Stimulated activated CD8-positive, alpha-beta memory T cell treated with anti-CD3 and anti-CD28 coated beads, Interleukin-4, amount 100 ng/mL, for 48 hours (primary cell): ENCODE measurements around the gene TCF12.

Experiments used
- DNase-seq: peaks from one replicate; pipeline ENCODE4 v3.0.0-alpha.2; 2020

The TCF12 gene

DNA sequence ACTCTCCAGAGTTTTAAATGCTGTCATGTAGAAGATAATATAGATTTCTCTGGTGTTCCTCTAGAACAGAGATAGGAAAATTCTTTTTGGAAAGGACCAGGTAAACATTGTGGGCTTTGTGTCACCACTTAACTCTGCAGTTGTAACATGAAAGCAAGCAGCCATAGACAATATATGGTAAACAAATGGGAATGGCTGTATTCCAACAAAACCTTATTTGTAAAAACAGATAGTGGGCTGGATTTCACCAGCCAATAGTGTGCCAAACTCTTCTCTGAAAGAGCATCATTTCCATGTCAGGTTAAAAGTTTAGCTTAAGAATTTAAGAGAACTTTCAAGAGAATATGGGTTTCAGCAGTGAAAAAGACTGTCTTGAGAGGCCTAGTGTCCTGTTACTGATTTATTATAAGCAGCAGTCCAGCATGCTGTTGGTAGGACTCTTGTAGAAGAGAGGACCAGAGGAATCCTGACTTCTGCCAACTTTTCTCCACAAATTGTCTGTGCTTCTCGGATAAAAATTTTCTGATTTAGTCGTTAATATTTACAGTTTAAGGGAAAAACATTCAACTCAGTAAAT lies 107.7 kb downstream of the TCF12 start:
- no peak for DNase-seq

DNA sequence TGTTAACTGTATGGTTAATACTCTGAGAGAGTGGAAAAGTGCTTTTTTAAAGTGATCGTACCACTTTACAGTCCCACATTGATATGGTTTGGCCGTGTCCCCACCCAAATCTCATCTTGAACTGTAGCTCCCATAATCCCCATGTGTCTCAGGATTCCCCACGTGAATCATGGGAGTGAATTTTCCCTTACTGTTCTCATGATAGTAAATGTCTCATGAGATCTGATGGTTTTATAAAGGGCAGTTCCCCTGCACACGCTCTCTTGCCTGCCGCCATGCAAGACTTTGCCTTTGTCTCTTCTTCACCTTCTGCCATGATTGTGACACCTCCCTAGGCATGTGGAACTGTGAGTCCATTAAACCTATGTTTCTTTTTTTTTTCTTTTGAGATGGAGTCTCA lies 109.2 kb downstream of the TCF12 start:
- no peak for DNase-seq

DNA sequence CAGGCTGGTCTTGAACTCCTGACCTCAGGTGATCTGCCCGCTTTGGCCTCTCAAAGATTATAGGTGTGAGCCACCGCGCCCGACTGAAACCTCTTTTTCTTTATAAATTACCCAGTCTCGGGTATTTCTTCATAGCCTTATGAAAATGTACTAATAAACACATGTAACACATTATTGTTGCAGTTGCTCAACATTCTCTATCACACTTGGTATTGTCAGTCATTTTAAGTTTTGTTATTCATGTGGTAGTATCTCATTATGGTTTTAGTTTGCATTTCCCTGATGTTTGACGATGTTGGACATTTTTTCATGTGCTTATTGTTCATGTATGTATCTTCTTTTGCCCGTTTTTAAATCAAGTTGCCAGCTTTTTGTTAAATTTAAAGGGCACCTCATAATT lies 109.7 kb downstream of the TCF12 start:
- DNase-seq, result no peak

DNA sequence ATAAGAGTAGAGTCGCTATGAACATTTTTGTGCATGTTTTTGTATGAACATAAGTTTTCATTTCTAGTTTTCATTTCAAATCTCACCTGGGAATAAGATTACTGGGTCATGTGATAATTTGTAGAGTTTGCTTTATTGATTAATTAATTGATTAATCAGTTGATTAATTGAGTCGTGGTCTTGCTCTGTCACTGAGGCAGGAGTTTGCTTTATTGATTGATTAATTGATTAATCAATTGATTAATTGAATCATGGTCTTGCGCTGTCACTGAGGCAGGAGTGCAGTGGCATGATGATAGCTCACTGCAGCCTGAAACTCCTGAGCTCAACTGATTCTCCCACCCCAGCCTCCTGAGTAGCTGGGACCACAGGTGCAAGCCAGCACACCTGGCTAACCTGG lies 111.6 kb downstream of the TCF12 start:
- no peak for DNase-seq

DNA sequence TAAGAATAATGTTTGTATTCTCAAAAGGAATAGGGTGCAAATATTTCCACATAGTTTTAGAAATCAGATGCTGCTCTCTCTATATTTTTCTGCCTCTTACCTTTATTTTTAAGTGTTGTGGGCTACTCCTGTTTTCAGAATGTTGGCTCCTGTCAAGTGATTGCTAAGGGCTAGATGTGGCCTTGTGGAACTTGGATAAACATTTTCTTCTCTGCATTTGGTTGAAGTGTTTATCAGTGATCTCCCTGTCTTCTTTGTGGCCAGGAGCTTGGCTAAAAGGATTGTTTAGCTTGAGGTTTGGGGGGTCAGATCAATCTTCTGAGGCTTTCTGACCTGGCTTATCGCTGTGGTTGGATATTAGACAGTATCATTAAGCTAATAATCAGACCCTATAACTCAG lies 112.6 kb downstream of the TCF12 start:
- no peak for DNase-seq

DNA sequence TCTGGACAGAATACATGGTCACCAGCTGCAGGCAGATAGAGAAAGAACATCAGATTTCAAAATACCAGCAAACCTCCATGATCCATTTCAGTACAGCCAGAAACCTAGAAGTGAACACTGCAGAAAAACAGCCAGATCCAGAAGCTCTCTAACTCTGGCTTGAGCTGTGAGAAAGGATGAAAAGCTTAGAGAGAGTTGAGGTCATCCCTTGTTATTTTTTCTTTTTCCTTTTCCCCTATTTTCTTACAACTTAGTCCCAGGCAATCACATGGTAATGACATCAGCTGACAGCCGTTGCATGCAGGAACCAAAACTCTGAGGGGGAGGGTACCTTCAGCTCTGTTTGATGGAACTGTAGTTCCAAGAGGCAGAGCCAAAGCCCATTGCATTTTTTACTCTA lies 113.2 kb downstream of the TCF12 start:
- no peak for DNase-seq

DNA sequence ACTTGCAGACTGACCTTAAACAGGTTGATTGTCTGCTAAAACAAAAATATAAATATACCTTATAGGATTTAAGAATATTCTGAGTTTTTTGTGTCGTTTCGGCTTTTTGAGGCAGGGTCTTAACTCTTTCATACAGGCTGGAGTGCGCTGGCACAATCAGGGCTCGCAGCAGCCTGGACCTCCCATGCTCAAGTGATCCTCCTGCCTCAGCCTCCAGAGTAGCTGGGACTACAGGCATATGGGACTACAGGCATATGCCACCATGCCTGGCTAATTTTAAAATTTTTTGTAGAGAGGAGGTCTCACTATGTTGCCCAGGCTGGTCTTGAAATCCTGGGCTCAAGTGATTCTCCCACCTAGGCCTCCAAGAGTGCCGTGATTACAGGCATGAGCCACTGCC lies 113.9 kb downstream of the TCF12 start:
- DNase-seq, result no peak

DNA sequence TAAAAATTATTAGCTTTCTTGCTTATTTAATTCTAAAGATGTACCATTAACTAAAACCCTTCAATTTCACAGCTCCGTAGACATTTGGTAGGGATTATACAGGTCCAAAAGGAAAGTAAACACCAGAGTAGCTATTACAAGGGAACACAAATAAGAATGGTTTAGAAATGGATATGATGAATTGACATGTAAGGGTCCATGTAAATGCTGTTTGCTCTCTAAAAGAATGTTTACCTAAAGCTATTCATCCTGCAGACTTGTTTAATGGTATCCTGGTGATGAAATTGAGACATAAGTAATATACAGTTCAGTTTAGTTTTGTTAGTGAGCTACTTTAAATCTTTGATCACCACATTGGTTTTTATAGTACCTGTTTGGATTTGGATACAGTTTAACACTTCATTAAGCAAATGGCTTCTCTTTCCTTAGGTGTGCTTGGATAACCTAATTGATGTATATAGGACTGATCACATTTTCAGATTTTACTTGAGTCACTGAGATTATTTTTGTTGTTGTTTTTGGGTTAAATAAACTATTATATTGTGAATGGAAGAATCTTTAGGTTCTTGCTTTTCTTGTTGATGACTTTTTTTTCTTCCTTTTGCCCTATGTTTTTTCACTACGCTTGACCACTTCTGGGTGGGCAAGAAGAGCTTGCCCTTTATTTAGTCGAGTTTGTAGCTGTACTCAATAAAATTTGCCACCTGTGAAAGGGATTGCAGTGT lies 115.4 kb downstream of the TCF12 start:
- DNase-seq, result no peak

DNA sequence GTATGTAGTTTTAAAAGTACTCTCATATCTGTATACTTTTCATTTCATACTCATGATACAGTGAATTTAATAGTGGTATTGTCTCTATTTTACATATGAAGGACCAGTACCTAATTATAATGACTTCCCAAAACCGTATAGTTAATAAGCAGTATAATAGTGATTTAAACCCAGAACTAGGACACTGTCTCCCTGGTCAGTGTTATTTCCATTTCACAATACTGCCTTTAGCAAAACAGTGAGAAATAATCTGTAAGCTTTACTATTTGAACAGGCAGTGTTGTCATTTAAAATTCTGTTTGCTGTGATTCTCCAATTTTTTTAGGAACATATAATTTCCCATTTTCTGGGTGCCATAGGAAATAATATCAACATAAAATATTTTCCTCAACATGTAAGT lies 116.2 kb downstream of the TCF12 start:
- DNase-seq, result no peak

DNA sequence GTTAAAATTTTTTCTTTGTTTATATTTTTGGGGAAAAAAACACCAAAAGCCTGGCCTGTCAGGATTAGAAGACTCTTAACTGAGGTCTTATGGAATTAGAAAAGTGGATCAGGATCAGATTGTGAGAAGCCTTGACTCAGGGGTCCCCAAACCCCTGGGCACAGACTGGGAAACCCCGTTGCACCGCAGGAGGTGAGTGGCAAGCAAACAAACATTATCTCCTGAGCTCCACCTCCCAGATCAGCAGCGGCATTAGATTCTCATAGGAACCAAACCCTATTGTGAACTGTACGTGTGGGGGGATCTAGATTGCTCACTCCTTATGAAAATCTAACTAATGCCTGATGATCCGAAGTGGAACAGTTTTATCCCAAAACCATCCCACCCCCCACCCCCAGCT lies 117.2 kb downstream of the TCF12 start:
- no peak for DNase-seq

DNA sequence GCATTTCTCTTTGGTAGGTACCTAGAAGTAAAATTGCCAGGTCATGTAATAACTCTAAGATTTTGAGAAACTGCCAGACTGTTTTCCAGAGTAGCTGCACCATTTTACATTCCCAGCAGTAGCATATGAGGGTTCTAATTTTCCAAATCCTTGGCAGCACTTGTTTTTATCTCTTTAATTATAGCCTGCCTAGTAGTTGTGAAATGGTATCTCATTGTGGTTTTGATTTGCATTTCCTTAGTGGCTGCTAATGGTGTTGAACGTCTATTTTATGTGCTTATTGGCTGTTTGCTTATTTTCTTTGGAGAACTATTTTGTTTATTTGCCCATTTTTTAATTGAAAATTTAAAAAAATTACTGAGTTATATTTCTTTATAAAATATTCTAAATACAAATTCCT lies 117.9 kb downstream of the TCF12 start:
- DNase-seq, result no peak

DNA sequence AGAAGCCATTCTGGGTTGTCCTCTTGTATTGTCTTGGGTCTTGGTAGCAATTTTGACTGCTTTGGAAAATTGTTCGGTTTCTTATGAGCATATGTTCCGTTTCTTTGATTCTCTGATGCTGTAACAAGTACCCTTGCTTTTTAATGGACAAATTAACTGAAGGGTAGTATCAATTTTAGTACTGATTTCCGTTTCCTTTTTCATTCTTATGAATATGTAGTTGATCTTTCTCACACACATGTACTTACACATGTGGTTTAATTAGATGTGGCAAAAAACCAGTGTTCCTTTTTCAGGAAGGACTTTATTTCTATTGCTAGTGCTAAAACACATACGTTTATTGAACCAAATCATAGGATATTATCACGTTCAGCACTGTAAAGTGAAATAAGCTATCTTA lies 119.1 kb downstream of the TCF12 start:
- no peak for DNase-seq

DNA sequence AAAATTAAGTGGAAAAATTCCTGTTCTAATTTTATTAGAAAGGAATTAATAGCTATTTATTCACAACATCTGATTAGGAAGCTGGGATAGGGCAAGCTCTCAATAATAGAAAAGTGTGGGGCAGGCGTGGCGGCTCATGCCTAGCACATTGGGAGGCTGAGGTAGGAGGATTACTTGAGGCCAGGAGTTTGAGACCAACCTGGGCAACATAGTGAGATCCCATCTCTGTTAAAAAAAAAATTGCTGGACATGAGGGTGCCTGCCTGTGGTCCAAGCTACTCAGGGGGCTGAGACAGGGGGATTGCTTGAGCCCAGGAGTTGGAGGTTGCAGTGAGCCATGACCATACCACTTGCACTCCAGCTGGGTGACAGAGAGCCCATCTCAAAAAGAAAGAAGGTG lies 119.6 kb downstream of the TCF12 start:
- no peak for DNase-seq

DNA sequence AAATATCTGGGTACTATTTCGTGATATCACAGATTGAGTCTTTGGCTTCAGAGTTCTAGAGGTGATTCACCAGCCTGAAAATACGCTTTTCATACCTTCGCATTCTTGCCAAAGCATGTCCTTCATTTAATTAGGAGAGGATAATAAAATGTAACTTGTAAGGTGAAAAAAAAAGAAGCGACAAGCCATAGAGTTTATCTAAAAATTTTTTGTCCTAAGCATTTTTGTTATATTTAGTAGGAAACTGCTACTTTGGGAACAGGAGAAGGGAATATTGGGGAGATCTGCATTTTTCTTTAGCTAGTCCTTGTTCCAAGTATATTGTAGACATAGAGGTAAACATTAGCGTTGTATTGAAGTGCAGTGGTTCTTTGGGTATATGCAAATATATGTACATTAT lies 120.1 kb downstream of the TCF12 start:
- no peak for DNase-seq

DNA sequence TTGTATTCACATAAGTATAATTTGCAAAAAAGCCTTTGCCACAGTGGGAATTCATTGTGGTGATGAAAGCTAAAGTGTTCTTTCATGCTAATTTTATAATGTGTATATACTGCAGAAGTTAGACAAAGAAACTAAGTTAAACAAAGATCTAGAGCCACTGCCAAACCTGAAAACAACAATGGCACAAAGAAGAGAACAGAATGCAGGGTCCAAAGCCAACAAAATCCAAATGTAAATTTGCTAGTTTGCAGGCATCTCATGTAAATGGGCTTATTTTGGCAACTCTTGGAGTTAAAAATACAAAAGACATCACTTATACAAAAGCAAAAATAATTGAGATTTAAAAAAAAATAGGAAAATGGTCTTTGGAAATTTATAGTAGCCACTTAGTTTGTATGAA lies 123.0 kb downstream of the TCF12 start:
- DNase-seq, result no peak

DNA sequence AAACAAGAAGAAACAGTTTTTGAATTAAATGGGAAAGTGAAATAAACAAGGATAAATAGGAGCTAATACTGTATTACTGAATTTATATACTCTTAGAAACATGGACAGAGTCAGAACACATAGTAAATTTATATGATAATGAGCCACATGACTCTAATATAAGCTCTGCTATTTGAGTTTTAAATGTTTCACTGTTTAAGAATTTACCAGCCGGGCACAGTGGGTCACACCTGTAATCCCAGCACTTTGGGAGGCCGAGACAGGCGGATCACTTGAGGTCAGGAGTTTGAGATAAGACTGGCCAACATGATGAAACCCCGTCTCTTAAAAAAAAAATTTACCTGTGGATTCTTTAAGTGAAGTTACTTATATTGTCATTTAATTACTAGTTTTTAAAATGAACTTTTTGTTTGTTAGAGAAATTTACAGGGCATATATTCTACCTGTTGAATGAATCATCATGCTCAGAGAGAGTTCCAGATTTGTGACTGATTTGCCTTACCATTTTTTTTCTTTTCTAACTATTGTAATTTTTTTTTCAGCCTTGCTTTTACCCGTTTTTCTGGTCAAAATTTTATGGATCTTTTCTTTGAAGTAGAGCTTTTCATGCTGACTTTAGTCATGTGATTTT lies 125.7 kb downstream of the TCF12 start:
- DNase-seq, result no peak

DNA sequence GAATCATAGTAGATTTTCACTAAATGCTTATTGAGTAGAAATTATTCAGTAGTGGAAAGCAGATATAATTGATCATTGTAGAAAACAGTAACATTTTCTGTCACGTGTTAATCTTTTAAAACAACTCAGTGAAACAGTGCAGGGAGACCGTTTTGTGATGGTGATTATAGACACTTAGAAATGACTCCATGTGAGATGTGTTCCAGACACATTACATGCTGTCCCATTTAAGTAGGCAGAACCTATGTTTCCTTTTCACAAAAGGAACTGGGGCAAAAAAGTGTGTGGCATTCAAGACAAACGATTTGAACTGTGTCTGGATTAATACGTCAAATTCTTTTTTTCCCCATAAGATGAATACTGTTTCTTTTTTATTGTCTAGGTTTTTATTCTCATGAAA lies 126.5 kb downstream of the TCF12 start:
- DNase-seq, result no peak

DNA sequence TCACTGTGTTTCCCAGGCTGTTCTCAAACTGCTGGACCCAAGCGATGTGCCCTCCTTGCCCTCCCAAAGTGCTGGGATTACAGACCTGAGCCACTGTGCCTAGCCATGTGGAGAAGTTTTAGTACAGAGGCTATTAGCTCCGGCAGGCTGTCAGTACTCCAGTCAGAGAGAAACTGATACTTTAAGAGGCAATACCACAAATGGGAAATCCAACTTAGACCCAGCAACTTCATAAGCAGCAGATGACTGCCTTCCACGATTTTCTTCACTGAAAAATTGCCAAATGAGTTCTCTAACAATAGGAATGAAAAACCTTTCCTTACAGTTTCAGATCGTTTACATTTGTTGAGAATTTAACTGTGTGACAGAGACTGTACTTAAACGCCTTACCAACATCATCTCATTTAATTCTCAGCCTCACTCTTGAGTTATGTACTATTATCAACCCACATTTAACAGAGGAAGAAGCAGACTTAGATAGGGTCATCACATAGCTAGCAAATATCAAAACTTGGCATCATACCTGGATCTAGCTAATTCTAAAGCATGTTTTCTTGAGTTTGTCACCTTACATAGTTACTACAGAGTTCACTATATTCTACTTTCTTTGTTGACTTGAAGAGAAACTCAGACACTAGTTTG lies 127.4 kb downstream of the TCF12 start:
- DNase-seq, result no peak

DNA sequence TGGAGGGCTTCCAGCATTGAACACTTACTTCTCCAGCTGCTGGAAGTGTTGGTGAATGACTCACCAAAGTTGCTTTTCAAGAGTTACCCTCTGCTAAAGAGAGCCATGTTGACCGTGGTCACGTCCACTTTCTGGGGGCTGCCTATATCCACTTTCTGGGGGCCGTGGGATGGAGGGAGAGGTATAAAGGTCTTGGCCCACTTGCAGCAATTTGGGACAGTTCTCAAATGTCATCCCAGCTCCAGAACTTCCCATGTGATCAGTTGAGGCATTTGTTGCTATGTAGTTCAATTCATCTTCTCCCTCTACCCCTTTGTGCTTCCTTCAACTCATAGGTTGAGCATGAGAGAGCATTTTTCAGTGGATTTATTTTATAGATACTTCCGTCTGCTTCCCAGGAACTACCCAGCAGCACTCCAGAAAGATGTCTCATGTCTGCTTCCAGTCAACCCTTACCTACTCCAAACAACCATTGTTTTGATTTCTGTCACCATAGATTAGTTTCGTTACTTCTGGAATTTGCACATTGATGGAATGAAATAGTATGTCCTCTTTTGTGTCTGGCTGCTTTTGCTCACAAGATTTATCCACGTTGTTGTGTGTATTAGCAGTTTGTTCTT lies 130.6 kb downstream of the TCF12 start:
- no peak for DNase-seq

DNA sequence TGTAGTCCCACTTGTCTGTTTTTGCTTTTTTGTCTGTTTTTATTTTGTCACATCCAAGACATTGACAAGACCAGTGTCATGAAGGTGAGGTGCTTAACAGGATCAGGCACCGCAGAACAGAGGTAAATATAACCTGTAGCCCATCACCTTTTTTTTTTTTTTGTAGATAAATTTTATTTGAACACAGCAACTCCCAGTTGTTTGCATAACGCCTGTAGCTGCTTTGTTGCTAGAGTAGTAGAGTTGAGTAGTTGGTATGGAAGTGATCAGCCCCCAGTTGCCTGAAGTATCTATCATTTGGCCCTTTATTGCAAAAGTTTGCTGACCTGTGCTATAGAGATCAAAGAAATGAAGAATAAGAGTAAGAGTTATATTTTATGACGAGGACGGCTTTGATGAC lies 135.0 kb downstream of the TCF12 start:
- DNase-seq, result no peak

DNA sequence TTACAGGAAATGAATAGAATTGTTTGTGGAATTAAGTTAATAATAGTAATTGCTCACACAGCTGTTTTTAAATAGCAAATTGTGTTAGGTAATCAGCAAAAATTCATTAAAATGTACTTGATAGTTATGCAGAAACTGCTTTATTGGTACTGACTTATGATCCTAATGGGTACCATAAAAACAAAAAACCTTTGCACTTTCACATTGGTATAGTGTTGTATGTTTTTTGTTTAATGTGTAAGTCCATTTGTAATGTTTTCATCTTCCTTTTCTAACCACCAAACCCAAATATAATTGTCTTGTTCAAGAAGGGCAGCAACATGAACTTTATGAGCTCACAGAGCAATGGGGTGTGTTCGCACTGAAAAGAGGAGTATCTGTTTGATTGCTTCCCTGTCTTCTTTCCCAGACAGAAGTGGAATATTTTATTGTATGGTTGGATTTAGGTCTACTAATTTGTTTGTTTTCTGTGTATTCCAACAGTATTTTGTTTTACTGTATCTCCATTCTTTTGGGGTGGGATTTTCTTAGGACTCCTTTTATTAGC lies 135.8 kb downstream of the TCF12 start:
- DNase-seq, result no peak

DNA sequence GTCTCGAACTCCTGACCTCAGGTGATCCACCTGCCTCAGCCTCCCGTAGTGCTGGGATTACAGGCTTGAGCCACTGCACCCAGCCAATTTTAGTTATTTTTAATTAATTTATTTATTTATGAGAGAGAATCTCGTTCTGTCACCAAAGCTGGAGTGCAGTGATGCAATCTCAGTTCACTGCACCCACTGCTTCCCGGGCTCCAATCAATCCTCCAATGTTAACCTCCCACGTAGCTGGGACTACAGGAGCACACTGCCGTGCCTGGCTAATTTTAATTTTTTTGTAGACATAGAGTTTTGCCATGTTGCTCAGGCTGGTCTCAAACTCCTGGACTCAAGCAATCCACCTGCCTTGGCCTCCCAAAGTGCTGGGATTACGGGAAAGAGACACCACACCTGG lies 137.9 kb downstream of the TCF12 start:
- DNase-seq, result no peak

DNA sequence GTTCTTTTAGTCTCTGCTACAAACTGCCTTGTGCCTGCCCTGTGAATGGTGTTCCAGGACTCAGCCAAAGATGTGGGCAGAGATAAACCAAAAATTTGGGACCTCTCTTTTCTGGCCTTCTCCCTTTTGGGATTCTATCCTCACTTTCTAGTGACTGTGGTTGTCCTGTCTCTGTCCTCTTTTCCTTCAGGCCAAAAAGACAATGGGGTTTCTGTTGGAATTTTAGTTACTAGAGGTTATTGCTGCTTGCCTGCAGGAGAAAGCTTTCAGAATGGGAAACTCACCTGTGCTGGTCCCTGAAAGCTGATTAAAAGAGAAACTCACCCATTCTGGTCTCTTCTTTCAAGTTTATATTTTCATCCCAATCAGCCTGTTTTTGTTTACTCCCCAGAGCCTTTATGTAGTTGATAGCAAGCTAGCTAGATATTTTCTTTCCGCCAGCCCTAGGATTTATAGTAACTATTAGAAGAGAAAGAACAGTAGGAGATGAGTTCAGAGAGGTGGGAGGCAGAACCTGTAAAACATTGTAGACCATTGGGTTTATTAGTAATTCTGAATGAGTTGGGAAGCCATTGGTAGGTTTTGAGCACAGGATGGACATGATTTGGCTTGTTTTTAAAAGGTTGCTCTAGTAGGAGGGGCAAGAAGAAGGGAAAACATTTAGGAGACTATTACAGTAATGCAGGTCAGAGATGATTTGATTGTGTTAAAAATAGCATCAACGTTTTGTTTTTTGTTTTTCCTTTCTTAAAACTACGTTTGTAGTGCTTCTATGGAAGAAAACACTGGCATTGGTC lies 138.9 kb downstream of the TCF12 start:
- DNase-seq, result no peak
